Natural killer cell (primary cell): ENCODE results near the gene CYP2W1. TPM values are rescaled to one million over a fixed set of nuclear protein-coding genes. Genes with fewer than 3 reads are reported as not detected.

Experiments used
- ATAC-seq, 3 donors: fragments of 150-1000 bp in 2 of 3; fragments of 200-7000 bp in 1 of 3; cut with Tn5 transposase; 1 replicate in 1 of 3; 2 replicates in 2 of 3; pipeline ENCODE4 v1.10.0; 2021; ENCODE audit warnings: mild to moderate bottlenecking in 2 of 3, moderate library complexity in 2 of 3
- DNase-seq, 2 donors: peaks; one replicate each; pipeline versions ENCODE4 v3.0.0 to v3.0.0-alpha.2; 2013 to 2021; ENCODE audit warnings: mixed read lengths in 1 of 2
- H3K27ac ChIP-seq: one replicate; pipeline ENCODE4 v1.5.1; 2013; ENCODE audit warnings: mild to moderate bottlenecking, low read length
- H3K27me3 ChIP-seq: one replicate; pipeline ENCODE4 v1.6.1; 2013; ENCODE audit warnings: low read length; ENCODE audit not compliant: control insufficient read depth, insufficient read depth
- H3K36me3 ChIP-seq: one replicate; pipeline ENCODE4 v1.6.1; 2013; ENCODE audit warnings: low read length; ENCODE audit not compliant: control insufficient read depth, insufficient read depth
- H3K4me1 ChIP-seq: one replicate; pipeline ENCODE4 v1.6.1; 2013; ENCODE audit warnings: low read length; ENCODE audit not compliant: control insufficient read depth, insufficient read depth
- H3K4me3 ChIP-seq: one replicate; pipeline ENCODE4 v1.5.1; 2013; ENCODE audit warnings: low read length
- H3K9me3 ChIP-seq: one replicate; pipeline ENCODE4 v1.6.1; 2013; ENCODE audit warnings: low read length; ENCODE audit not compliant: control insufficient read depth, insufficient read depth
- H3K27ac Mint-ChIP-seq, 2 donors: one replicate each; pipeline ENCODE4 v1.8.0; 2022; ENCODE audit warnings: mild to moderate bottlenecking in 2 of 2, mixed read lengths in 2 of 2, moderate library complexity in 1 of 2
- H3K27me3 Mint-ChIP-seq, 2 donors: one replicate each; pipeline ENCODE4 v1.8.0; 2022; ENCODE audit warnings: low read depth in 2 of 2, mixed read lengths in 2 of 2
- H3K36me3 Mint-ChIP-seq: one replicate; pipeline ENCODE4 v1.8.0; 2022; ENCODE audit warnings: mixed read lengths
- H3K4me1 Mint-ChIP-seq, 2 donors: one replicate each; pipeline ENCODE4 v1.8.0; 2022; ENCODE audit warnings: mixed read lengths in 2 of 2
- H3K4me3 Mint-ChIP-seq: one replicate; pipeline ENCODE4 v1.8.0; 2022; ENCODE audit warnings: mild to moderate bottlenecking, moderate library complexity, mixed read lengths
- H3K9me3 Mint-ChIP-seq, 2 donors: one replicate each; pipeline ENCODE4 v1.8.0; 2022; ENCODE audit warnings: mixed read lengths in 2 of 2
- CTCF ChIP-seq: fragments of 200-600 bp; IDR thresholded peaks from one replicate; pipeline ENCODE4 v1.8.0; 2022; ENCODE audit warnings: antibody characterized with exemption
- WGBS: methylation state at CpG from one replicate; pipeline ENCODE4 v1.1.7; 2013; ENCODE audit warnings: missing lambda C conversion rate; ENCODE audit not compliant: insufficient coverage; 5-methylcytosine and 5-hydroxymethylcytosine counted together
- intact Hi-C: fragments of 100-400 bp; cut with micrococcal nuclease; formaldehyde crosslinking; loops from one replicate; pipeline ENCODE4 v1.14.2; 2022
- total RNA-seq, 4 donors: library from RNA; stranded (reverse); fragments of 120-200 nt in 1 of 4; gene quantifications; one replicate each; pipeline versions ENCODE4 v1.2.3 to v1.2.4, GENCODE V29; 2013 to 2022

Gene CYP2W1
- total RNA-seq, 3 donors from 2014 or later (not counting 1 experiment from before 2014, with no cell fraction given): not detected

GRCh38 chr7:979151-979550 is 3.8 kb upstream of the CYP2W1 start:
- intact Hi-C loops: no loop called here
- Mint-ChIP-seq H3K27ac (no peak overlapping the region), H3K9me3 (no peaks in the 10 kb centered on the region), H3K36me3 (no peaks in the 10 kb centered on the region), H3K27me3 (no peaks in the 10 kb centered on the region), H3K4me1 (peaks cover 0 to 5% of the 10 kb centered on the region in 2 donors), H3K4me3 (no peak overlapping the region)
- H3K4me1 ChIP-seq: peaks cover 13% of the 10 kb centered on the region
- 91% methylated on average over 16 of the region's 16 CpGs for WGBS
- no peak overlapping the region for H3K27ac ChIP-seq
- DNase-seq: no peak
- H3K9me3 ChIP-seq: no peaks in the 10 kb centered on the region
- no peak for TF ChIP-seq CTCF
- no peak overlapping the region for H3K4me3 ChIP-seq
- no peak for ATAC-seq
- no peaks in the 10 kb centered on the region for H3K27me3 ChIP-seq
- no peaks in the 10 kb centered on the region for H3K36me3 ChIP-seq

DNA sequence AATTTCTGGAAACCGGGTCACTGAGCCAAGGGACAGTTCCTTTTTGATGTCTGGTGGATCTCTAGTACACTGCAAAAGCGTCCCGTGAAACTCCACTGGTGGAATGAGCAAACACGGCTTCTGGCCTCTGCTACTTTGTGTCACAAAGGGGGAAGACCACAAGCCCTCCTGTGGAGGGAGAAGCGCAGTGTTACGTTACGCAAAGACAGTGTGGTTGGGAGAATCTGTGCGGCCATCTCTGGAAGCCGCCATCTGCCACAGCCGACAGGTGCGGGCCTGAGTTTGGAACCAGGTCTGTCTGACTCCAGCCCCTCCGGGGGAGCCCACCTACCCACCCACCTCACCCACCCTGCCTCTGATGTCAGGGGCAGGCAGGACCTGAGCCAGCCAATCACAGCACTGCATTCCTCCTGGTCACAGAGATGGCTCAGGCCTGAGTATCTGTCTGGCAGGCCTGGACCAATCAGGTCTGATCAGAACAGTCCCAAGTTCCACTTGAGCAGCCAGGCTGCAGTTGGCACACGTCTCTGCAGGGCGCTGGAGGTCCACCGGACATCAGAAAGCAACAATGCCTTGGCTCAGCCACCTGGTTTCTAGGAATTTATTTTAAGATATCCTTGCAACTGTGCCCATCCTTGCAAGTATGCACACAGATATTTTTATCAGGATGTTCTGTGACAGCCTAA is 3.0 kb upstream of the CYP2W1 start:
- peaks cover 0 to under 1% of the 10 kb centered on the region in 2 donors for H3K4me1 Mint-ChIP-seq
- H3K9me3 ChIP-seq: no peaks in the 10 kb centered on the region
- DNase-seq: no peak
- no peaks in the 10 kb centered on the region for H3K27me3 Mint-ChIP-seq
- no peaks in the 10 kb centered on the region for H3K27me3 ChIP-seq
- no peak overlapping the region for H3K27ac ChIP-seq
- no peaks in the 10 kb centered on the region for H3K36me3 ChIP-seq
- no peaks in the 10 kb centered on the region for H3K36me3 Mint-ChIP-seq
- intact Hi-C loops: no loop called here
- ATAC-seq: no peak
- TF ChIP-seq CTCF: no peak
- peaks cover 6% of the 10 kb centered on the region for H3K4me1 ChIP-seq
- H3K4me3 Mint-ChIP-seq: no peak overlapping the region
- H3K27ac Mint-ChIP-seq: no peak overlapping the region
- no peak overlapping the region for H3K4me3 ChIP-seq
- no peaks in the 10 kb centered on the region for H3K9me3 Mint-ChIP-seq
- 78% methylated on average over 15 of the region's 15 CpGs for whole genome bisulfite sequencing

DNA sequence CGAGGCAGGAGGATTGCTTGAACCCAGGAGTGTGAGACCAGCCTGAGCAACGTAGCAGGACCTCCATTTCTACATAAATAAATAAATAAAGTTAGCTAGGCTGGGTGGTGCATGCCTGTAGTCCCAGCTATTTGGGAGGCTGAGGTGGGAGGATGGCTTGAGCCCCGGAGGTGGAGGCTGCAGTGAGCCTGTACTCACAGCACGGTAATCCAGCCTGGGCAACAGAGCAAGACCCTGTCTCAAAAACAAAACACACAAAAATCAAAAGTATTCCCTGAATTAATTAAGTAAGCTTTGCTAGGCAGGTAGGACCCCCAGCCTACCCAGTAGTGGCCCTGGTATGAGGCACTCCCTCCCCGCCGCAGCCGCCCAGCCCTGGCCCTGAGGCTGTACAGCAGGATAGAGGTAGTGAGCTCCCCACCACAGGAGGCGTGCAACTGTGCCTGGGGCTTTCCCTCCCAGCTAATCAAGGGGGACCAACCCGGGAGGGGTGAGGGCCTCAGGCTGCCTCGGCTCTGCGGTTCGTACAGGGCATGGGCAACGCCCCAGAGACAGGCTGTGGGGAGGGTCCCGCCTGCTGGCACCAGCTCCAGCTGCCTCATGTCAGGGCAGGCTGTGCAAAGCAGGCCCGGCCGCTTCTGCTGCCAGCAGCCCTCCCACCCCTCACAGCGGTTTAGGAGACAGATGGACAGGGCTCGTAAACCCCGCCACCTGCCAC is 1.0 kb upstream of the CYP2W1 start:
- Histone ChIP-seq H3K27me3 (peaks cover 4% of the 10 kb centered on the region), H3K4me1 (no peaks in the 10 kb centered on the region), H3K9me3 (no peaks in the 10 kb centered on the region), H3K4me3 (no peak overlapping the region), H3K27ac (no peak overlapping the region), H3K36me3 (no peaks in the 10 kb centered on the region)
- DNase-seq (no peak), ATAC-seq (no peak)
- no peaks in the 10 kb centered on the region for H3K4me1 Mint-ChIP-seq
- intact Hi-C loops: no loop called here
- WGBS: 89% methylated on average over 18 of the region's 19 CpGs
- no peaks in the 10 kb centered on the region for H3K9me3 Mint-ChIP-seq
- H3K27me3 Mint-ChIP-seq: peaks cover 0 to 2% of the 10 kb centered on the region in 2 donors
- H3K4me3 Mint-ChIP-seq: no peak overlapping the region
- TF ChIP-seq CTCF: no peak
- no peaks in the 10 kb centered on the region for H3K36me3 Mint-ChIP-seq
- H3K27ac Mint-ChIP-seq: no peak overlapping the region
